SK-N-SH treated with all-trans-retinoic acid at 6 μM for 48 hours (cell line): ENCODE data around the gene TLCD1.

ENCODE experiments used
- ATAC-seq: fragments of 200-7000 bp; cut with Tn5 transposase; 3 replicates; pipeline ENCODE4 v1.9.1; 2020; ENCODE audit warnings: mild to moderate bottlenecking, moderate library complexity
- ARNTL ChIP-seq: fragments of 450-650 bp; formaldehyde crosslinking; IDR thresholded peaks from 2 replicates; pipeline ENCODE4 v1.5.0; 2020; ENCODE audit warnings: low read depth, mild to moderate bottlenecking, moderate library complexity, borderline replicate concordance
- BACH2 ChIP-seq: fragments of 250-450 bp; sonication (Bioruptor Pico); IDR thresholded peaks from 2 replicates; pipeline ENCODE4 v1.9.0; 2021; ENCODE audit warnings: mild to moderate bottlenecking, borderline replicate concordance
- CREB5 ChIP-seq: fragments of 250-450 bp; sonication (Bioruptor Pico); IDR thresholded peaks from 2 replicates; pipeline ENCODE4 v1.5.1; 2020; ENCODE audit warnings: low read depth, mild to moderate bottlenecking, moderate library complexity
- CSRNP3 ChIP-seq: fragments of 250-450 bp; sonication (Bioruptor Pico); IDR thresholded peaks from 2 replicates; pipeline ENCODE4 v1.5.1; 2021; ENCODE audit warnings: mild to moderate bottlenecking, moderate library complexity
- GLIS3 ChIP-seq: fragments of 250-450 bp; sonication (Bioruptor Pico); IDR thresholded peaks from 2 replicates; pipeline ENCODE4 v1.5.0; 2020; ENCODE audit warnings: mild to moderate bottlenecking, moderate library complexity
- OSR1 ChIP-seq: fragments of 250-450 bp; sonication (Bioruptor Pico); IDR thresholded peaks from 2 replicates; pipeline ENCODE4 v1.8.0; 2022; ENCODE audit warnings: moderate library complexity, mild to moderate bottlenecking, inconsistent platforms
- PATZ1 ChIP-seq: fragments of 250-450 bp; sonication (Bioruptor Pico); IDR thresholded peaks from 2 replicates; pipeline ENCODE4 v1.8.0; 2020; ENCODE audit warnings: mild to moderate bottlenecking, moderate library complexity, borderline replicate concordance
- POU6F1 ChIP-seq: fragments of 250-450 bp; sonication (Bioruptor Pico); IDR thresholded peaks from 2 replicates; pipeline ENCODE4 v1.8.0; 2021; ENCODE audit warnings: low read depth, mild to moderate bottlenecking, moderate library complexity, borderline replicate concordance
- PPARA ChIP-seq: fragments of 250-450 bp; sonication (Bioruptor Pico); IDR thresholded peaks from 2 replicates; pipeline ENCODE4 v1.5.0; 2020; ENCODE audit warnings: mild to moderate bottlenecking, borderline replicate concordance
- SNAI2 ChIP-seq: fragments of 250-450 bp; sonication (Bioruptor Pico); IDR thresholded peaks from 2 replicates; pipeline ENCODE4 v1.5.0; 2020; ENCODE audit warnings: mild to moderate bottlenecking, moderate library complexity
- TCF4 ChIP-seq: fragments of 250-450 bp; sonication (Bioruptor Pico); IDR thresholded peaks from 2 replicates; pipeline ENCODE4 v1.8.0; 2021; ENCODE audit warnings: mild to moderate bottlenecking, moderate library complexity, borderline replicate concordance
- TOX ChIP-seq: fragments of 250-450 bp; sonication (Bioruptor Pico); IDR thresholded peaks from 2 replicates; pipeline ENCODE4 v1.8.0; 2021; ENCODE audit warnings: mild to moderate bottlenecking, moderate library complexity, borderline replicate concordance
- TSHZ2 ChIP-seq: fragments of 250-450 bp; sonication (Bioruptor Pico); IDR thresholded peaks from 2 replicates; pipeline ENCODE4 v1.5.0; 2020; ENCODE audit warnings: mild to moderate bottlenecking, moderate library complexity
- ZFP3 ChIP-seq: fragments of 250-450 bp; sonication (Bioruptor Pico); IDR thresholded peaks from 2 replicates; pipeline ENCODE4 v1.5.0; 2020; ENCODE audit warnings: mild to moderate bottlenecking, moderate library complexity
- ZNF565 ChIP-seq: fragments of 450-650 bp; formaldehyde crosslinking; conservative IDR thresholded peaks from 2 replicates; pipeline ENCODE4 v1.5.0; 2020; ENCODE audit warnings: low read depth, mild to moderate bottlenecking, moderate library complexity
- ZNF70 ChIP-seq: fragments of 450-650 bp; formaldehyde crosslinking; IDR thresholded peaks from 2 replicates; pipeline ENCODE4 v1.5.0; 2020; ENCODE audit warnings: mild to moderate bottlenecking, moderate library complexity
- ZNF8 ChIP-seq: fragments of 450-650 bp; formaldehyde crosslinking; IDR thresholded peaks from 2 replicates; pipeline ENCODE4 v1.5.0; 2020; ENCODE audit warnings: mild to moderate bottlenecking, moderate library complexity

TLCD1 gene

GRCh38 chr17:28755486-28755885, 29.5 kb upstream of the TLCD1 start:
- TF ChIP-seq ARNTL (CRISPR knock-in tag) (no peak), CSRNP3 (CRISPR knock-in tag) (no peak), SNAI2 (no peak), CREB5 (CRISPR knock-in tag) (no peak), BACH2 (CRISPR knock-in tag) (no peak), PATZ1 (CRISPR knock-in tag) (no peak), TSHZ2 (CRISPR knock-in tag) (no peak), TCF4 (CRISPR knock-in tag) (no peak), ZNF8 (no peak), ZNF565 (CRISPR knock-in tag) (no peak)

GRCh38 chr17:28751600-28752366, 25.8 kb upstream of the TLCD1 start:
- TF ChIP-seq ZNF70 (CRISPR knock-in tag), result no peak
- TF ChIP-seq TCF4 (CRISPR knock-in tag), result no peak
- TF ChIP-seq CSRNP3 (CRISPR knock-in tag), result no peak
- no peak for TF ChIP-seq GLIS3 (CRISPR knock-in tag)
- no peak for TF ChIP-seq ZNF565 (CRISPR knock-in tag)
- TF ChIP-seq ZFP3 (CRISPR knock-in tag), result no peak
- no peak for TF ChIP-seq PPARA (CRISPR knock-in tag)
- TF ChIP-seq POU6F1, result no peak
- TF ChIP-seq OSR1 (CRISPR knock-in tag), result no peak
- TF ChIP-seq TOX (CRISPR knock-in tag), result no peak
- no peak for TF ChIP-seq TSHZ2 (CRISPR knock-in tag)
- no peak for TF ChIP-seq ZNF8
- no peak for TF ChIP-seq CREB5 (CRISPR knock-in tag)
- no peak for ATAC-seq

More at GRCh38 chr17:28755486-28755885, 29.5 kb upstream of the TLCD1 start:
- ATAC-seq, result no peak
